Loucy (cell line): ENCODE measurements around the gene AGFG1.
"Not testable (repeated sequence)": the region's sequence is repeated elsewhere in the genome, so short reads cannot be mapped to it uniquely, and the experiment has no call there.

Experiments
- H2AFZ ChIP-seq: fragments of 200-600 bp; sonication (generic); 2 replicates; pipeline ENCODE4 v1.6.0; 2016; ENCODE audit warnings: antibody characterized with exemption, mild to moderate bottlenecking, low read length, moderate library complexity
- H3F3A ChIP-seq: fragments of 200-600 bp; 2 replicates; pipeline ENCODE4 v1.6.0; 2016; ENCODE audit warnings: antibody characterized with exemption, low read depth, mild to moderate bottlenecking
- H3K27me3 ChIP-seq: fragments of 200-600 bp; sonication (generic); 2 replicates; pipeline ENCODE4 v1.6.1; 2014; ENCODE audit warnings: low read length, mild to moderate bottlenecking; ENCODE audit not compliant: insufficient read depth, poor library complexity, severe bottlenecking
- H3K36me3 ChIP-seq: fragments of 200-600 bp; sonication (generic); 2 replicates; pipeline ENCODE4 v1.6.1; 2016; ENCODE audit warnings: low read length; ENCODE audit not compliant: insufficient read depth
- H3K4me1 ChIP-seq: fragments of 200-600 bp; sonication (generic); 2 replicates; pipeline ENCODE4 v1.5.1; 2014; ENCODE audit warnings: low read length, mild to moderate bottlenecking; ENCODE audit not compliant: insufficient read depth, poor library complexity, severe bottlenecking
- H3K4me2 ChIP-seq: fragments of 200-600 bp; sonication (generic); 2 replicates; pipeline ENCODE4 v1.6.0; 2014; ENCODE audit warnings: antibody characterized with exemption, low read length, low read depth, mild to moderate bottlenecking; ENCODE audit not compliant: poor library complexity, severe bottlenecking
- H3K4me3 ChIP-seq: fragments of 200-600 bp; sonication (generic); 2 replicates; pipeline ENCODE4 v1.5.1; 2014; ENCODE audit warnings: low read length, mild to moderate bottlenecking, mixed read lengths; ENCODE audit not compliant: poor library complexity, severe bottlenecking
- H3K79me2 ChIP-seq: fragments of 200-600 bp; sonication (generic); 2 replicates; pipeline ENCODE4 v1.6.1; 2014; ENCODE audit warnings: low read length; ENCODE audit not compliant: insufficient read depth
- H3K9ac ChIP-seq: fragments of 200-600 bp; sonication (generic); 2 replicates; pipeline ENCODE4 v1.6.0; 2014; ENCODE audit warnings: mild to moderate bottlenecking, low read depth, low read length, moderate library complexity; ENCODE audit not compliant: poor library complexity, severe bottlenecking
- H3K9me2 ChIP-seq: fragments of 200-600 bp; sonication (generic); replicated peaks from 2 replicates; pipeline ENCODE4 v1.6.1; 2016; ENCODE audit warnings: low read depth, low read length, mixed read lengths
- H3K9me3 ChIP-seq: fragments of 200-600 bp; sonication (generic); 2 replicates; pipeline ENCODE4 v1.6.1; 2014; ENCODE audit warnings: mild to moderate bottlenecking, antibody characterized with exemption, low read length, low read depth; ENCODE audit not compliant: insufficient read depth
- H4K20me1 ChIP-seq: fragments of 200-600 bp; sonication (generic); 2 replicates; pipeline ENCODE4 v1.6.0; 2014; ENCODE audit warnings: antibody characterized with exemption, low read length, mild to moderate bottlenecking; ENCODE audit not compliant: insufficient read depth, poor library complexity, severe bottlenecking
- CTCF ChIP-seq: fragments of 200-600 bp; sonication (generic); conservative IDR thresholded peaks from 2 replicates; pipeline ENCODE4 v1.5.1; 2014; ENCODE audit warnings: mild to moderate bottlenecking, antibody characterized with exemption, low read length
- EZH2phosphoT487 ChIP-seq: fragments of 200-600 bp; IDR thresholded peaks from 2 replicates; pipeline ENCODE4 v1.6.1; 2018; ENCODE audit warnings: antibody characterized with exemption, mild to moderate bottlenecking, moderate library complexity, borderline replicate concordance

Gene AGFG1

GRCh38 chr2:227597998-227598397 lies 126.0 kb downstream of the AGFG1 start:
- Histone ChIP-seq H3F3A (no peaks in the 10 kb centered on the region), H3K36me3 (no peaks in the 10 kb centered on the region), H3K9ac (no peak overlapping the region), H3K27me3 (no peaks in the 10 kb centered on the region), H3K4me1 (no peaks in the 10 kb centered on the region), H3K4me3 (no peak overlapping the region), H3K9me3 (no peaks in the 10 kb centered on the region), H3K79me2 (no peaks in the 10 kb centered on the region), H4K20me1 (no peaks in the 10 kb centered on the region), H3K4me2 (no peak overlapping the region), H3K9me2 (no peaks in the 10 kb centered on the region), H2AFZ (no peak overlapping the region)
- no peak for TF ChIP-seq EZH2phosphoT487

- not testable (repeated sequence) for H3K36me3 ChIP-seq, H3K4me2 ChIP-seq, H4K20me1 ChIP-seq, H3F3A ChIP-seq, H3K79me2 ChIP-seq, H3K4me3 ChIP-seq, H3K9ac ChIP-seq, H3K4me1 ChIP-seq, H3K9me2 ChIP-seq, H2AFZ ChIP-seq, H3K9me3 ChIP-seq, H3K27me3 ChIP-seq
Measured at GRCh38 chr2:227598835-227599503, 127.0 kb downstream of the AGFG1 start, which contains the start of gene SCYGR2. TSS of gene SCYGR2 (plus strand) at chr2:227598893. CDS start at chr2:227598893, 0 bp downstream.

GRCh38 chr2:227602358-227602757 lies 130.4 kb downstream of the AGFG1 start:
- H3K4me1 ChIP-seq, result no peaks in the 10 kb centered on the region
- no peaks in the 10 kb centered on the region for H3K9me2 ChIP-seq
- H3K9ac ChIP-seq, result no peak overlapping the region
- no peaks in the 10 kb centered on the region for H3K36me3 ChIP-seq
- H2AFZ ChIP-seq, result no peak overlapping the region
- no peaks in the 10 kb centered on the region for H3K79me2 ChIP-seq
- no peaks in the 10 kb centered on the region for H3K27me3 ChIP-seq
- no peak for TF ChIP-seq CTCF
- TF ChIP-seq EZH2phosphoT487, result no peak
- no peaks in the 10 kb centered on the region for H3F3A ChIP-seq
- no peak overlapping the region for H3K4me3 ChIP-seq
- no peaks in the 10 kb centered on the region for H3K9me3 ChIP-seq
- H4K20me1 ChIP-seq, result no peaks in the 10 kb centered on the region
- H3K4me2 ChIP-seq, result no peak overlapping the region

GRCh38 chr2:227606476-227606875 lies 134.5 kb downstream of the AGFG1 start:
- Histone ChIP-seq H2AFZ (no peak overlapping the region), H3K4me3 (no peak overlapping the region), H3K4me2 (no peak overlapping the region), H3K79me2 (no peaks in the 10 kb centered on the region), H3K9me3 (no peaks in the 10 kb centered on the region), H3K4me1 (no peaks in the 10 kb centered on the region), H3K9ac (no peak overlapping the region), H4K20me1 (no peaks in the 10 kb centered on the region), H3K27me3 (no peaks in the 10 kb centered on the region), H3K9me2 (no peaks in the 10 kb centered on the region), H3K36me3 (no peaks in the 10 kb centered on the region), H3F3A (no peaks in the 10 kb centered on the region)
- TF ChIP-seq EZH2phosphoT487 (no peak), CTCF (no peak)
